ENCODE results near the gene SHLD1. TPM values are rescaled to one million over a fixed set of nuclear protein-coding genes. Genes with fewer than 3 reads are reported as not detected.

The SHLD1 gene
- polyA plus RNA-seq, 6 donors from 2014 or later: 14.0 to 43.9 (median 30.8) TPM

GRCh38 chr20:5836569-5836968, 86.4 kb downstream of the SHLD1 start:
- Mint-ChIP-seq H3K27me3 (no peaks in the 10 kb centered on the region), H3K4me1 (peaks cover 11 to 20% (median 15%) of the 10 kb centered on the region in 3 donors), H3K36me3 (peaks cover 9 to 15% of the 10 kb centered on the region in 2 donors), H3K4me3 (no peak overlapping the region), H3K9me3 (peaks cover 0 to 11% (median 0%) of the 10 kb centered on the region in 7 donors), H3K27ac (peak overlapping the region; percentile 2 to 73 (median 34))
- DNase-seq (no peak), ATAC-seq (ENCODE audit: low read depth in 2 of 2) (no peak)

- H3K27ac Mint-ChIP-seq: peak overlapping the region in 1 of 6 donors; percentile 1
- peaks cover 13 to 27% (median 21%) of the 10 kb centered on the region in 3 donors for H3K4me1 Mint-ChIP-seq
Measured at GRCh38 chr20:5840411-5841002, 90.3 kb downstream of the SHLD1 start.

GRCh38 chr20:5841522-5841921, 91.3 kb downstream of the SHLD1 start:
- no peaks in the 10 kb centered on the region for H3K27me3 Mint-ChIP-seq
- H3K36me3 Mint-ChIP-seq: no peaks in the 10 kb centered on the region
- no peak overlapping the region for H3K4me3 Mint-ChIP-seq
- ATAC-seq (ENCODE audit: low read depth in 2 of 2) (no peak), DNase-seq (no peak)
- no peak overlapping the region for H3K27ac Mint-ChIP-seq
- H3K9me3 Mint-ChIP-seq: no peaks in the 10 kb centered on the region
- peaks cover 10 to 19% (median 17%) of the 10 kb centered on the region in 3 donors for H3K4me1 Mint-ChIP-seq

More at GRCh38 chr20:5840411-5841002, 90.3 kb downstream of the SHLD1 start:
- ATAC-seq (ENCODE audit: low read depth in 2 of 2) (no peak), DNase-seq (no peak)
- Mint-ChIP-seq H3K4me3 (no peak overlapping the region), H3K27me3 (no peaks in the 10 kb centered on the region), H3K9me3 (no peaks in the 10 kb centered on the region), H3K36me3 (no peaks in the 10 kb centered on the region)

GRCh38 chr20:5842465-5842864, 92.3 kb downstream of the SHLD1 start:
- H3K4me1 Mint-ChIP-seq: peaks cover 6 to 16% (median 13%) of the 10 kb centered on the region in 3 donors

GRCh38 chr20:5843054-5843592, 92.9 kb downstream of the SHLD1 start:
- Mint-ChIP-seq H3K4me3 (no peak overlapping the region), H3K4me1 (peaks cover 6 to 16% (median 14%) of the 10 kb centered on the region in 3 donors), H3K27ac (no peak overlapping the region), H3K36me3 (no peaks in the 10 kb centered on the region), H3K27me3 (no peaks in the 10 kb centered on the region), H3K9me3 (no peaks in the 10 kb centered on the region)
- ATAC-seq (ENCODE audit: low read depth in 2 of 2) (no peak), DNase-seq (no peak)

More at GRCh38 chr20:5842465-5842864, 92.3 kb downstream of the SHLD1 start:
- no peak for ATAC-seq (ENCODE audit: low read depth in 2 of 2)
- H3K27me3 Mint-ChIP-seq: no peaks in the 10 kb centered on the region
- no peak overlapping the region for H3K4me3 Mint-ChIP-seq
- no peaks in the 10 kb centered on the region for H3K36me3 Mint-ChIP-seq
- no peaks in the 10 kb centered on the region for H3K9me3 Mint-ChIP-seq
- no peak overlapping the region for H3K27ac Mint-ChIP-seq
- DNase-seq: no peak

- no peak for DNase-seq
- ATAC-seq (ENCODE audit: low read depth in 2 of 2): no peak
- no peaks in the 10 kb centered on the region for H3K27me3 Mint-ChIP-seq
- H3K36me3 Mint-ChIP-seq: no peaks in the 10 kb centered on the region
- H3K4me1 Mint-ChIP-seq: peaks cover 6 to 16% (median 15%) of the 10 kb centered on the region in 3 donors
- H3K4me3 Mint-ChIP-seq: peak overlapping the region in 1 of 8 donors; percentile 5
- no peak overlapping the region for H3K27ac Mint-ChIP-seq
- no peaks in the 10 kb centered on the region for H3K9me3 Mint-ChIP-seq
Measured at GRCh38 chr20:5844063-5844681, 94.0 kb downstream of the SHLD1 start.

GRCh38 chr20:5845681-5846615, 95.7 kb downstream of the SHLD1 start:
- peaks cover 6 to 16% (median 15%) of the 10 kb centered on the region in 3 donors for H3K4me1 Mint-ChIP-seq
- H3K36me3 Mint-ChIP-seq: peaks cover 0 to 3% of the 10 kb centered on the region in 2 donors
- DNase-seq (no peak), ATAC-seq (ENCODE audit: low read depth in 2 of 2) (no peak)
- H3K27me3 Mint-ChIP-seq: no peaks in the 10 kb centered on the region
- H3K27ac Mint-ChIP-seq: peak overlapping the region in 1 of 6 donors; percentile 14
- no peak overlapping the region for H3K4me3 Mint-ChIP-seq
- H3K9me3 Mint-ChIP-seq: no peaks in the 10 kb centered on the region

GRCh38 chr20:5848711-5849505, 98.7 kb downstream of the SHLD1 start:
- no peak for ATAC-seq (ENCODE audit: low read depth in 2 of 2)
- H3K27ac Mint-ChIP-seq: no peak overlapping the region
- DNase-seq: no peak
- no peaks in the 10 kb centered on the region for H3K27me3 Mint-ChIP-seq
- H3K9me3 Mint-ChIP-seq: no peaks in the 10 kb centered on the region
- peaks cover 5 to 7% (median 7%) of the 10 kb centered on the region in 3 donors for H3K4me1 Mint-ChIP-seq
- peaks cover 0 to 5% of the 10 kb centered on the region in 2 donors for H3K36me3 Mint-ChIP-seq
- H3K4me3 Mint-ChIP-seq: no peak overlapping the region

- Mint-ChIP-seq H3K36me3 (peaks cover 8 to 9% of the 10 kb centered on the region in 2 donors), H3K27me3 (no peaks in the 10 kb centered on the region), H3K4me1 (peaks cover 0 to 5% (median 0%) of the 10 kb centered on the region in 3 donors), H3K27ac (peak overlapping the region in 1 of 6 donors; percentile 84), H3K9me3 (peaks cover 0 to 6% (median 0%) of the 10 kb centered on the region in 7 donors), H3K4me3 (no peak overlapping the region)
- no peak for ATAC-seq (ENCODE audit: low read depth in 2 of 2)
- no peak for DNase-seq
Measured at GRCh38 chr20:5855939-5856338, 105.7 kb downstream of the SHLD1 start.

GRCh38 chr20:5859608-5860007, 109.4 kb downstream of the SHLD1 start:
- no peak overlapping the region for H3K27ac Mint-ChIP-seq
- H3K4me1 Mint-ChIP-seq: peaks cover 0 to 3% (median 0%) of the 10 kb centered on the region in 3 donors
- no peak overlapping the region for H3K4me3 Mint-ChIP-seq
- H3K27me3 Mint-ChIP-seq: no peaks in the 10 kb centered on the region
- ATAC-seq (ENCODE audit: low read depth in 2 of 2) (no peak), DNase-seq (no peak)
- peaks cover 18 to 23% of the 10 kb centered on the region in 2 donors for H3K36me3 Mint-ChIP-seq
- H3K9me3 Mint-ChIP-seq: peaks cover 0 to 6% (median 0%) of the 10 kb centered on the region in 7 donors

- H3K36me3 Mint-ChIP-seq: peaks cover 12 to 16% of the 10 kb centered on the region in 2 donors
- peaks cover 0 to 3% (median 0%) of the 10 kb centered on the region in 3 donors for H3K4me1 Mint-ChIP-seq
- H3K4me3 Mint-ChIP-seq: no peak overlapping the region
- H3K27ac Mint-ChIP-seq: peak overlapping the region in 1 of 6 donors; percentile 61
- ATAC-seq (ENCODE audit: low read depth in 2 of 2): no peak
- H3K9me3 Mint-ChIP-seq: no peaks in the 10 kb centered on the region
- no peak for DNase-seq
- no peaks in the 10 kb centered on the region for H3K27me3 Mint-ChIP-seq
Measured at GRCh38 chr20:5862703-5863039, 112.5 kb downstream of the SHLD1 start.

GRCh38 chr20:5863040-5863833, 113.0 kb downstream of the SHLD1 start:
- peaks cover 12 to 16% of the 10 kb centered on the region in 2 donors for H3K36me3 Mint-ChIP-seq
- H3K4me3 Mint-ChIP-seq: peak overlapping the region in 2 of 8 donors; percentile 2 to 19
- H3K4me1 Mint-ChIP-seq: peaks cover 0 to 3% (median 0%) of the 10 kb centered on the region in 3 donors
- no peaks in the 10 kb centered on the region for H3K27me3 Mint-ChIP-seq
- no peak for DNase-seq
- H3K27ac Mint-ChIP-seq: peak overlapping the region in 1 of 6 donors; percentile 61
- ATAC-seq (ENCODE audit: low read depth in 2 of 2): no peak
- H3K9me3 Mint-ChIP-seq: no peaks in the 10 kb centered on the region

Data from naive B cell (primary cell).